OCI-LY3 (cell line): Measurements from ENCODE around the gene TSNAX.

Experiments used
- CTCF ChIP-seq: fragments of 200-600, 300-600 bp; sonication (generic); IDR thresholded peaks from 2 replicates; pipeline ENCODE4 v1.5.1; 2014; ENCODE audit warnings: antibody characterized with exemption, low read length, low read depth
- EZH2phosphoT487 ChIP-seq: fragments of 200-600 bp; shearing (Covaris generic); IDR thresholded peaks from 2 replicates; pipeline ENCODE4 v1.6.1; 2018; ENCODE audit warnings: antibody characterized with exemption, mixed run types, low read depth

GRCh38 chr1:231508941-231509340, 19.5 kb upstream of the TSNAX start:
- no peak for TF ChIP-seq CTCF
- no peak for TF ChIP-seq EZH2phosphoT487
